Urothelium cell line (cell line): ENCODE measurements around the gene GUK1.

Experiments used
- DNase-seq: peaks from one replicate; pipeline ENCODE4 v3.0.0; 2011; ENCODE audit warnings: low spot score, mixed read lengths
- FAIRE-seq: peaks from 2 replicates; lab custom pipeline; 2011; peaks lifted over from hg19 to GRCh38; lab: Jason Lieb, UNC

Gene GUK1

GRCh38 chr1:228197555-228198147, 57.6 kb downstream of the GUK1 start:
- no peak for FAIRE-seq
- DNase-seq = no peak
